H1 (cell line): ENCODE results near the gene NME3. TPM values are rescaled to one million over a fixed set of nuclear protein-coding genes. Genes with fewer than 3 reads are reported as not detected.

Source experiments
- CTCF ChIA-PET: fragments of 300-600 bp; sonication (Branson Sonifier 250); formaldehyde crosslinking; loops from one replicate; lab custom pipeline; 2021; ENCODE audit not compliant: partially characterized antibody; lab: Charles Lee
- POLR2A ChIA-PET: fragments of 300-600 bp; sonication (Branson Sonifier 250); formaldehyde crosslinking; loops from one replicate; lab custom pipeline; 2021; ENCODE audit warnings: inconsistent platforms; ENCODE audit not compliant: partially characterized antibody; lab: Charles Lee
- DNase-seq, 2 experiments: peaks; one replicate each; pipeline versions ENCODE4 v3.0.0 to v3.0.0-alpha.2; 2010 to 2022; ENCODE audit warnings: low spot score in 2 of 2, low read depth in 1 of 2, mixed read lengths in 1 of 2
- FAIRE-seq: peaks from 2 replicates; lab custom pipeline; 2011; peaks lifted over from hg19 to GRCh38; lab: Jason Lieb, UNC
- H2AFZ ChIP-seq: 2 replicates; pipeline ENCODE4 v1.8.1; 2012; ENCODE audit warnings: low read length, inconsistent platforms
- H2AK5ac ChIP-seq: 2 replicates; pipeline ENCODE4 v1.6.1; 2013; ENCODE audit warnings: low read depth, low read length
- H2BK120ac ChIP-seq: replicated peaks from 2 replicates; pipeline ENCODE3; 2013; ENCODE audit warnings: low read depth, low read length, inconsistent platforms
- H2BK12ac ChIP-seq: 2 replicates; pipeline ENCODE4 v1.6.1; 2013; ENCODE audit warnings: low read depth, low read length
- H2BK15ac ChIP-seq: 2 replicates; pipeline ENCODE4 v1.6.1; 2013; ENCODE audit warnings: low read length
- H2BK20ac ChIP-seq: 2 replicates; pipeline ENCODE4 v1.6.1; 2013; ENCODE audit warnings: low read length
- H2BK5ac ChIP-seq: 2 replicates; pipeline ENCODE4 v1.6.1; 2013; ENCODE audit warnings: low read depth, low read length
- H3K14ac ChIP-seq: 2 replicates; pipeline ENCODE4 v1.6.1; 2013; ENCODE audit warnings: inconsistent platforms; ENCODE audit not compliant: insufficient read length
- H3K18ac ChIP-seq: 2 replicates; pipeline ENCODE4 v1.6.1; 2013; ENCODE audit warnings: low read length; ENCODE audit errors: extremely low read depth
- H3K23ac ChIP-seq: 2 replicates; pipeline ENCODE4 v1.6.1; 2013; ENCODE audit warnings: inconsistent platforms; ENCODE audit not compliant: insufficient read length
- H3K23me2 ChIP-seq: 2 replicates; pipeline ENCODE4 v1.6.1; 2013; ENCODE audit warnings: low read depth, low read length
- H3K27ac ChIP-seq: 2 replicates; pipeline ENCODE4 v1.6.1; 2011; ENCODE audit warnings: low read depth, low read length, inconsistent platforms
- H3K27me3 ChIP-seq, 4 experiments: replicated peaks in 1 of 4; 1 replicate in 1 of 4; 2 replicates in 3 of 4; pipeline versions ENCODE4 v1.6.1 to v1.8.1; 2011 to 2013; ENCODE audit warnings: low read length in 3 of 4, mild to moderate bottlenecking in 3 of 4, inconsistent platforms in 2 of 4, mixed read lengths in 2 of 4, moderate library complexity in 1 of 4; ENCODE audit not compliant: control insufficient read depth in 3 of 4, insufficient read depth in 3 of 4; ENCODE audit errors: extremely low read depth in 1 of 4
- H3K36me3 ChIP-seq, 4 experiments: 2 replicates each; pipeline versions ENCODE4 v1.6.1 to v1.8.1; 2011 to 2013; ENCODE audit warnings: mild to moderate bottlenecking in 4 of 4, low read length in 3 of 4, moderate library complexity in 2 of 4, control low read depth in 1 of 4, inconsistent platforms in 1 of 4; ENCODE audit not compliant: insufficient read depth in 4 of 4, control insufficient read depth in 2 of 4
- H3K4ac ChIP-seq: replicated peaks from 2 replicates; pipeline ENCODE3; 2013; ENCODE audit warnings: low read length, low read depth, mixed read lengths, inconsistent platforms; ENCODE audit not compliant: insufficient read length
- H3K4me1 ChIP-seq, 4 experiments: replicated peaks in 1 of 4; 1 replicate in 1 of 4; 2 replicates in 3 of 4; pipeline versions ENCODE4 v1.6.1 to v1.8.1; 2011 to 2013; ENCODE audit warnings: low read length in 3 of 4, inconsistent platforms in 2 of 4, mixed read lengths in 1 of 4; ENCODE audit not compliant: insufficient read depth in 4 of 4, control insufficient read depth in 3 of 4
- H3K4me2 ChIP-seq, 2 experiments: 2 replicates each; pipeline versions ENCODE4 v1.6.1 to v1.8.1; 2011 to 2013; ENCODE audit warnings: low read depth in 2 of 2, low read length in 2 of 2, control low read depth in 1 of 2, inconsistent platforms in 1 of 2, mild to moderate bottlenecking in 1 of 2; ENCODE audit not compliant: insufficient read depth in 1 of 2
- H3K4me3 ChIP-seq, 4 experiments: fragments of 200-600, 300-600 bp in 1 of 4; sonication (generic), shearing (Covaris generic), sonication (Bioruptor Twin) in 1 of 4; 2 replicates each; pipeline versions ENCODE4 v1.5.1 to v1.8.1; 2011 to 2016; ENCODE audit warnings: low read length in 4 of 4, low read depth in 3 of 4, control low read depth in 2 of 4, inconsistent platforms in 2 of 4, mild to moderate bottlenecking in 2 of 4, mixed read lengths in 1 of 4, moderate library complexity in 1 of 4; ENCODE audit not compliant: insufficient read depth in 2 of 4; ENCODE audit errors: extremely low read depth in 1 of 4
- H3K56ac ChIP-seq: replicated peaks from 2 replicates; pipeline ENCODE3; 2013; ENCODE audit warnings: low read depth, mild to moderate bottlenecking, mixed read lengths, low read length, inconsistent platforms; ENCODE audit not compliant: insufficient read length
- H3K79me1 ChIP-seq: 2 replicates; pipeline ENCODE4 v1.6.1; 2013; ENCODE audit warnings: low read depth, low read length, control low read depth
- H3K79me2 ChIP-seq, 2 experiments: 2 replicates each; pipeline versions ENCODE4 v1.6.1 to v1.8.1; 2012 to 2013; ENCODE audit warnings: low read length in 2 of 2, mild to moderate bottlenecking in 2 of 2, inconsistent platforms in 1 of 2; ENCODE audit not compliant: insufficient read depth in 2 of 2, control insufficient read depth in 1 of 2
- H3K9ac ChIP-seq, 4 experiments: replicated peaks in 1 of 4; 1 replicate in 1 of 4; 2 replicates in 3 of 4; pipeline versions ENCODE4 v1.6.1 to v1.8.1; 2011 to 2013; ENCODE audit warnings: low read depth in 3 of 4, low read length in 3 of 4, control low read depth in 2 of 4, mild to moderate bottlenecking in 2 of 4, moderate library complexity in 2 of 4, inconsistent platforms in 1 of 4; ENCODE audit errors: extremely low read depth in 1 of 4
- H3K9me3 ChIP-seq, 2 experiments: 2 replicates each; pipeline versions ENCODE4 v1.6.1 to v1.8.1; 2012 to 2013; ENCODE audit warnings: mild to moderate bottlenecking in 2 of 2, moderate library complexity in 2 of 2, control low read depth in 1 of 2, inconsistent platforms in 1 of 2, low read depth in 1 of 2, low read length in 1 of 2, mixed read lengths in 1 of 2; ENCODE audit not compliant: insufficient read depth in 2 of 2
- H4K20me1 ChIP-seq, 2 experiments: replicated peaks in 1 of 2; 2 replicates each; pipeline versions ENCODE3 to v1.8.1; 2011 to 2013; ENCODE audit warnings: inconsistent platforms in 2 of 2, low read length in 2 of 2, mild to moderate bottlenecking in 1 of 2; ENCODE audit not compliant: insufficient read depth in 2 of 2, control insufficient read depth in 1 of 2
- H4K5ac ChIP-seq: 2 replicates; pipeline ENCODE4 v1.6.1; 2013; ENCODE audit warnings: low read length, low read depth, mixed read lengths, inconsistent platforms; ENCODE audit not compliant: insufficient read length
- H4K8ac ChIP-seq: 2 replicates; pipeline ENCODE4 v1.8.0; 2013; ENCODE audit warnings: mild to moderate bottlenecking, moderate library complexity, low read length, inconsistent platforms; ENCODE audit not compliant: insufficient read depth; ENCODE audit errors: extremely low read depth
- H4K91ac ChIP-seq: replicated peaks from 2 replicates; pipeline ENCODE3; 2013; ENCODE audit warnings: low read length, mixed read lengths, inconsistent platforms; ENCODE audit not compliant: insufficient read length
- CREB1 ChIP-seq: IDR thresholded peaks from 2 replicates; pipeline ENCODE4 v1.6.1; 2012; ENCODE audit warnings: inconsistent platforms
- EZH2 ChIP-seq: fragments of 200-600 bp; sonication (generic); IDR thresholded peaks from 2 replicates; pipeline ENCODE4 v1.7.1; 2012; ENCODE audit warnings: low read depth, mild to moderate bottlenecking, moderate library complexity, low read length, inconsistent platforms; ENCODE audit not compliant: severe bottlenecking
- HDAC2 ChIP-seq, 2 experiments: fragments of 300-600 bp in 1 of 2; sonication (generic) in 1 of 2; IDR thresholded peaks; 2 replicates each; pipeline ENCODE4 v1.6.1; 2011 to 2012; ENCODE audit warnings: low read depth in 2 of 2, low read length in 2 of 2, mild to moderate bottlenecking in 2 of 2, moderate library complexity in 2 of 2, borderline replicate concordance in 1 of 2, inconsistent platforms in 1 of 2
- NANOG ChIP-seq: IDR thresholded peaks from 2 replicates; pipeline ENCODE4 v1.6.1; 2011; ENCODE audit warnings: low read length, low read depth, mild to moderate bottlenecking, inconsistent platforms; ENCODE audit not compliant: insufficient read depth, poor library complexity, severe bottlenecking
- RFX5 ChIP-seq: IDR thresholded peaks from 2 replicates; pipeline ENCODE4 v1.6.1; 2011; ENCODE audit warnings: low read depth, low read length, improper control_type of control experiment, borderline replicate concordance
- WGBS, 2 experiments: shearing (Covaris generic) in 1 of 2; methylation state at CpG; one replicate each; pipeline versions ENCODE4 v1.1.6 to v1.1.7; 2013 to 2015; ENCODE audit warnings: low lambda C conversion rate in 2 of 2, mixed read lengths in 2 of 2, inconsistent platforms in 1 of 2, low coverage in 1 of 2, missing lambda C conversion rate in 1 of 2; ENCODE audit not compliant: insufficient replicate concordance in 2 of 2, insufficient coverage in 1 of 2, insufficient read length in 1 of 2; ENCODE audit errors: extremely low coverage in 1 of 2, missing lambda C conversion rate in 1 of 2; 5-methylcytosine and 5-hydroxymethylcytosine counted together
- polyA plus RNA-seq, 7 experiments: library from polyadenylated mRNA; depleted of rRNA in 3 of 7; stranded (reverse) in 5 of 7; unstranded in 2 of 7; fragments of >200 nt in 5 of 7; fragments of 200-250 nt in 2 of 7; gene quantifications; 1 replicate in 5 of 7; 2 replicates in 1 of 7; 4 replicates in 1 of 7; pipeline versions ENCODE4 v1.2.1 to v1.2.3, GENCODE V29; 2011 to 2013; ENCODE audit warnings: missing spikeins in 2 of 7, mixed read lengths in 2 of 7
- total RNA-seq: library from RNA; stranded (reverse); fragmentation: NEBNext Ultra II Directional; extraction: Animal tissue kit (Norgen Biotek cat#: 25700); gene quantifications from 2 replicates; pipeline ENCODE4 v1.2.1, GENCODE V29; 2021

The NME3 gene
- total and polyA plus RNA-seq, 2 of the 8 experiments (the other 6 are each of a cell fraction or from before 2014, with no cell fraction given): 72.5 to 163 TPM

DNA sequence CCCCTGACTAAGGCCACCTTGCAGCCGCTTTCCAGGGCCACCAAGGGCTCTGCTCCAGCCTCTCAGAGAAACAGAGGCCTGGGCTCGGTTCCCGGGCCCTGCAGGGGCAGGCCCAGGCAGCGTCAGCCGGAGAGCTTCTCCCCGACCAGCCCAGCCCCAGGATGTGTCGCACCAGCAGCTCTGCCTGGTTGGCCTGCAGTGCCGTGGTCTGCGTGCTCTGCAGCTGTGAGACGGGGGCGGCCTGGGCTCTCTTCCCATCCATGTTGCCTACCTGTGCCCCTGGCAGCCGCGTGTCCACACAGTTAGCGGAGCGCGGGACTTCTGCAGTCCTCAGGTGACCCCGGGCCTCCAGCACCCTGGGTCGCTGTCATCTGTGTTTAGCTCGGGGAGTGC is 17.4 kb upstream of the NME3 start:
- FAIRE-seq: no peak
- H3K9ac ChIP-seq: no peak overlapping the region
- H3K4ac ChIP-seq: no peak overlapping the region

More for the DNA sequence above, 17.4 kb upstream of the NME3 start:
- H3K9me3 ChIP-seq: no peaks in the 10 kb centered on the region
- no peak overlapping the region for H2AK5ac ChIP-seq
- H3K18ac ChIP-seq: no peak overlapping the region
- H3K36me3 ChIP-seq: peaks cover 0 to 44% (median 2%) of the 10 kb centered on the region in 4 experiments; a peak in 4 of 8 replicates
- no peak overlapping the region for H2BK5ac ChIP-seq
- H3K23me2 ChIP-seq: no peaks in the 10 kb centered on the region
- H2BK12ac ChIP-seq: no peak overlapping the region
- no peak overlapping the region for H3K27ac ChIP-seq
- no peak overlapping the region for H2AFZ ChIP-seq
- 86% methylated on average over 18 of the region's 19 CpGs; no CpG with 5 or more reads in 1 of the 2 experiments for WGBS, 2 experiments
- H3K14ac ChIP-seq: no peak overlapping the region
- H3K27me3 ChIP-seq: no peaks in the 10 kb centered on the region
- CTCF ChIA-PET: interaction anchor here (1.8 kb wide), 1 partner anchor 64 kb away, joined by 7 read pairs; no protein-coding TSS in a partner anchor
- DNase-seq: no peak
- peaks cover 20 to 21% of the 10 kb centered on the region in 2 experiments for H4K20me1 ChIP-seq
- H4K8ac ChIP-seq: no peak overlapping the region
- TF ChIP-seq NANOG: no peak
- no peak for TF ChIP-seq RFX5
- no peak for TF ChIP-seq HDAC2 (IDR thresholded peaks at IDR 0.05; ENCODE audit: borderline replicate concordance in 1 of 2, low read depth in 2 of 2, low read length in 2 of 2)
- no peak for TF ChIP-seq CREB1
- TF ChIP-seq EZH2: no peak
- TF ChIP-seq, all 59 proteins: peak for 0
- no peak overlapping the region for H3K4me2 ChIP-seq
- H4K5ac ChIP-seq: no peak overlapping the region
- POLR2A ChIA-PET: interaction anchor here (1.3 to 4.0 kb wide), 5 partner anchors 9 to 32 kb away, joined by 3 to 15 read pairs (median 4); partner anchors contain the start of genes EME2 and MRPS34
- H3K23ac ChIP-seq: no peak overlapping the region
- H3K4me3 ChIP-seq: no peak overlapping the region
- H2BK120ac ChIP-seq: no peak overlapping the region
- no peak overlapping the region for H4K91ac ChIP-seq
- H2BK15ac ChIP-seq: no peak overlapping the region
- peaks cover 0 to 29% of the 10 kb centered on the region in 2 experiments; a peak in 3 of 4 replicates for H3K79me2 ChIP-seq
- H3K4me1 ChIP-seq: no peaks in the 10 kb centered on the region; a peak in 1 of 7 replicates
- peaks cover 13% of the 10 kb centered on the region; the same call in 1 of the 2 replicates for H3K79me1 ChIP-seq
- H2BK20ac ChIP-seq: no peak overlapping the region
- no peak overlapping the region for H3K56ac ChIP-seq
